Stimulated activated memory B cell treated with anti-CD40 and anti-IgM and Interleukin-4, amounts not matched to agents 10 μg/mL and 1 μg/mL and 100 μg/mL, for 72 hours (primary cell): Measurements from ENCODE around the gene TXNDC17.

Experiments
- ATAC-seq: fragments of 150-1000 bp; cut with Tn5 transposase; 2 replicates; pipeline ENCODE4 v1.10.0; 2021
- H3K27ac Mint-ChIP-seq: one replicate; pipeline ENCODE4 v1.8.0; 2022; ENCODE audit warnings: mild to moderate bottlenecking, mixed read lengths
- H3K27me3 Mint-ChIP-seq: one replicate; pipeline ENCODE4 v1.8.0; 2022; ENCODE audit warnings: mixed read lengths
- H3K36me3 Mint-ChIP-seq: one replicate; pipeline ENCODE4 v1.8.0; 2022; ENCODE audit warnings: mixed read lengths
- H3K4me1 Mint-ChIP-seq: one replicate; pipeline ENCODE4 v1.8.0; 2022; ENCODE audit warnings: mixed read lengths
- H3K4me3 Mint-ChIP-seq: one replicate; pipeline ENCODE4 v1.8.0; 2022; ENCODE audit warnings: mild to moderate bottlenecking, moderate library complexity, mixed read lengths
- H3K9me3 Mint-ChIP-seq: one replicate; pipeline ENCODE4 v1.8.0; 2022; ENCODE audit warnings: mixed read lengths

The TXNDC17 gene

GRCh38 chr17:6667516-6667915 is 26.7 kb downstream of the TXNDC17 start:
- Mint-ChIP-seq H3K36me3 (peaks cover 16% of the 10 kb centered on the region), H3K27me3 (no peaks in the 10 kb centered on the region), H3K4me1 (peaks cover 16% of the 10 kb centered on the region), H3K9me3 (no peaks in the 10 kb centered on the region), H3K27ac (no peak overlapping the region), H3K4me3 (no peak overlapping the region)
- peak; percentile 31 for ATAC-seq

- no peaks in the 10 kb centered on the region for H3K9me3 Mint-ChIP-seq
- peaks cover 11% of the 10 kb centered on the region for H3K4me1 Mint-ChIP-seq
- peaks cover 12% of the 10 kb centered on the region for H3K36me3 Mint-ChIP-seq
- no peak overlapping the region for H3K27ac Mint-ChIP-seq
- no peaks in the 10 kb centered on the region for H3K27me3 Mint-ChIP-seq
- no peak overlapping the region for H3K4me3 Mint-ChIP-seq
- no peak for ATAC-seq
Measured at GRCh38 chr17:6668219-6668618, 27.4 kb downstream of the TXNDC17 start.

GRCh38 chr17:6668727-6669425 is 28.0 kb downstream of the TXNDC17 start:
- peaks cover 12% of the 10 kb centered on the region for H3K36me3 Mint-ChIP-seq
- ATAC-seq: no peak
- no peaks in the 10 kb centered on the region for H3K9me3 Mint-ChIP-seq
- H3K4me1 Mint-ChIP-seq: peaks cover 11% of the 10 kb centered on the region
- H3K4me3 Mint-ChIP-seq: no peak overlapping the region
- H3K27me3 Mint-ChIP-seq: no peaks in the 10 kb centered on the region
- H3K27ac Mint-ChIP-seq: no peak overlapping the region

GRCh38 chr17:6669479-6670212 is 28.8 kb downstream of the TXNDC17 start:
- ATAC-seq: no peak
- peaks cover 11% of the 10 kb centered on the region for H3K4me1 Mint-ChIP-seq
- no peaks in the 10 kb centered on the region for H3K27me3 Mint-ChIP-seq
- H3K4me3 Mint-ChIP-seq: no peak overlapping the region
- no peaks in the 10 kb centered on the region for H3K9me3 Mint-ChIP-seq
- H3K36me3 Mint-ChIP-seq: peaks cover 12% of the 10 kb centered on the region
- no peak overlapping the region for H3K27ac Mint-ChIP-seq

- peaks cover 17% of the 10 kb centered on the region for H3K36me3 Mint-ChIP-seq
- no peak overlapping the region for H3K27ac Mint-ChIP-seq
- no peaks in the 10 kb centered on the region for H3K27me3 Mint-ChIP-seq
- H3K4me3 Mint-ChIP-seq: no peak overlapping the region
- H3K9me3 Mint-ChIP-seq: no peaks in the 10 kb centered on the region
- H3K4me1 Mint-ChIP-seq: peaks cover 11% of the 10 kb centered on the region
- ATAC-seq: no peak
Measured at GRCh38 chr17:6670571-6670970, 29.7 kb downstream of the TXNDC17 start.

GRCh38 chr17:6670999-6671398 is 30.1 kb downstream of the TXNDC17 start:
- Mint-ChIP-seq H3K9me3 (no peaks in the 10 kb centered on the region), H3K4me3 (no peak overlapping the region), H3K27me3 (no peaks in the 10 kb centered on the region), H3K4me1 (peaks cover 11% of the 10 kb centered on the region), H3K36me3 (peaks cover 17% of the 10 kb centered on the region), H3K27ac (no peak overlapping the region)
- no peak for ATAC-seq

GRCh38 chr17:6671431-6671830 is 30.6 kb downstream of the TXNDC17 start:
- H3K9me3 Mint-ChIP-seq: no peaks in the 10 kb centered on the region
- H3K27me3 Mint-ChIP-seq: no peaks in the 10 kb centered on the region
- no peak for ATAC-seq
- peaks cover 11% of the 10 kb centered on the region for H3K4me1 Mint-ChIP-seq
- no peak overlapping the region for H3K27ac Mint-ChIP-seq
- no peak overlapping the region for H3K4me3 Mint-ChIP-seq
- peaks cover 17% of the 10 kb centered on the region for H3K36me3 Mint-ChIP-seq

GRCh38 chr17:6674586-6674985 is 33.7 kb downstream of the TXNDC17 start:
- H3K9me3 Mint-ChIP-seq: no peaks in the 10 kb centered on the region
- no peak overlapping the region for H3K4me3 Mint-ChIP-seq
- peaks cover 16% of the 10 kb centered on the region for H3K27me3 Mint-ChIP-seq
- peaks cover 16% of the 10 kb centered on the region for H3K4me1 Mint-ChIP-seq
- peaks cover 11% of the 10 kb centered on the region for H3K36me3 Mint-ChIP-seq
- no peak overlapping the region for H3K27ac Mint-ChIP-seq
- no peak for ATAC-seq

- peaks cover 17% of the 10 kb centered on the region for H3K27me3 Mint-ChIP-seq
Measured at GRCh38 chr17:6675201-6675825, 34.5 kb downstream of the TXNDC17 start.

GRCh38 chr17:6676802-6677157 is 35.9 kb downstream of the TXNDC17 start:
- ATAC-seq: no peak
- H3K36me3 Mint-ChIP-seq: peaks cover 5% of the 10 kb centered on the region
- peaks cover 21% of the 10 kb centered on the region for H3K4me1 Mint-ChIP-seq
- H3K27ac Mint-ChIP-seq: no peak overlapping the region
- H3K4me3 Mint-ChIP-seq: no peak overlapping the region
- H3K27me3 Mint-ChIP-seq: peaks cover 32% of the 10 kb centered on the region
- no peaks in the 10 kb centered on the region for H3K9me3 Mint-ChIP-seq

More at GRCh38 chr17:6675201-6675825, 34.5 kb downstream of the TXNDC17 start:
- Mint-ChIP-seq H3K4me1 (peaks cover 16% of the 10 kb centered on the region), H3K36me3 (peaks cover 11% of the 10 kb centered on the region), H3K27ac (no peak overlapping the region), H3K4me3 (no peak overlapping the region), H3K9me3 (no peaks in the 10 kb centered on the region)
- no peak for ATAC-seq

GRCh38 chr17:6677158-6677831 is 36.4 kb downstream of the TXNDC17 start:
- Mint-ChIP-seq H3K27me3 (peaks cover 37% of the 10 kb centered on the region), H3K9me3 (no peaks in the 10 kb centered on the region), H3K4me3 (no peak overlapping the region)

GRCh38 chr17:6677946-6678345 is 37.1 kb downstream of the TXNDC17 start:
- H3K4me3 Mint-ChIP-seq: no peak overlapping the region
- H3K9me3 Mint-ChIP-seq: no peaks in the 10 kb centered on the region
- peak overlapping the region; percentile 25 for H3K27ac Mint-ChIP-seq
- H3K36me3 Mint-ChIP-seq: peaks cover 5% of the 10 kb centered on the region
- peaks cover 21% of the 10 kb centered on the region for H3K4me1 Mint-ChIP-seq
- no peak for ATAC-seq
- H3K27me3 Mint-ChIP-seq: peaks cover 41% of the 10 kb centered on the region

More at GRCh38 chr17:6677158-6677831, 36.4 kb downstream of the TXNDC17 start:
- peak overlapping the region; percentile 25 for H3K27ac Mint-ChIP-seq
- H3K4me1 Mint-ChIP-seq: peaks cover 21% of the 10 kb centered on the region
- ATAC-seq: peak; percentile 36
- H3K36me3 Mint-ChIP-seq: peaks cover 5% of the 10 kb centered on the region

GRCh38 chr17:6679241-6679640 is 38.4 kb downstream of the TXNDC17 start:
- Mint-ChIP-seq H3K9me3 (no peaks in the 10 kb centered on the region), H3K27me3 (peaks cover 41% of the 10 kb centered on the region)
- ATAC-seq: no peak

GRCh38 chr17:6681176-6681575 is 40.3 kb downstream of the TXNDC17 start:
- ATAC-seq: no peak
- H3K36me3 Mint-ChIP-seq: no peaks in the 10 kb centered on the region
- H3K9me3 Mint-ChIP-seq: no peaks in the 10 kb centered on the region
- H3K4me3 Mint-ChIP-seq: no peak overlapping the region
- peaks cover 55% of the 10 kb centered on the region for H3K27me3 Mint-ChIP-seq
- peaks cover 21% of the 10 kb centered on the region for H3K4me1 Mint-ChIP-seq
- no peak overlapping the region for H3K27ac Mint-ChIP-seq

More at GRCh38 chr17:6679241-6679640, 38.4 kb downstream of the TXNDC17 start:
- peaks cover 21% of the 10 kb centered on the region for H3K4me1 Mint-ChIP-seq
- H3K27ac Mint-ChIP-seq: no peak overlapping the region
- H3K4me3 Mint-ChIP-seq: no peak overlapping the region
- H3K36me3 Mint-ChIP-seq: peaks cover 5% of the 10 kb centered on the region

- H3K4me3 Mint-ChIP-seq: no peak overlapping the region
- H3K36me3 Mint-ChIP-seq: no peaks in the 10 kb centered on the region
- no peak for ATAC-seq
- peaks cover 58% of the 10 kb centered on the region for H3K27me3 Mint-ChIP-seq
- peaks cover 21% of the 10 kb centered on the region for H3K4me1 Mint-ChIP-seq
- no peak overlapping the region for H3K27ac Mint-ChIP-seq
- H3K9me3 Mint-ChIP-seq: no peaks in the 10 kb centered on the region
Measured at GRCh38 chr17:6681671-6682070, 40.8 kb downstream of the TXNDC17 start.
